Activated CD8-positive, alpha-beta T cell treated with anti-CD3 and anti-CD28 coated beads, Interleukin-2, amount 10 ng/mL, durations not matched to agents 7 days and 5 days (primary cell): ENCODE measurements around the gene FNIP1. TPM values are rescaled to one million over a fixed set of nuclear protein-coding genes. Genes with fewer than 3 reads are reported as not detected.

Experiments used
- ATAC-seq: fragments of 150-1000 bp; cut with Tn5 transposase; one replicate; pipeline ENCODE4 v1.10.0; 2021; ENCODE audit warnings: moderate library complexity
- CTCF ChIA-PET: fragments of 350-600 bp; sonication (Branson Sonifier 250); formaldehyde crosslinking; loops from one replicate; lab custom pipeline; 2021; ENCODE audit warnings: antibody characterized with exemption; lab: Charles Lee
- POLR2A ChIA-PET: fragments of 350-600 bp; sonication (Branson Sonifier 250); formaldehyde crosslinking; loops from one replicate; lab custom pipeline; 2021; ENCODE audit warnings: antibody characterized with exemption; lab: Charles Lee
- DNase-seq: peaks from one replicate; pipeline ENCODE4 v3.0.0-alpha.2; 2020
- H3K27ac Mint-ChIP-seq: one replicate; pipeline ENCODE4 v1.8.0; 2021; ENCODE audit warnings: mild to moderate bottlenecking, mixed read lengths
- H3K27me3 Mint-ChIP-seq: one replicate; pipeline ENCODE4 v1.8.0; 2021; ENCODE audit warnings: low read depth, mixed read lengths
- H3K36me3 Mint-ChIP-seq: one replicate; pipeline ENCODE4 v1.8.0; 2021; ENCODE audit warnings: low read depth, mixed read lengths
- H3K4me1 Mint-ChIP-seq: one replicate; pipeline ENCODE4 v1.8.0; 2021; ENCODE audit warnings: low read depth, mixed read lengths
- H3K4me3 Mint-ChIP-seq: one replicate; pipeline ENCODE4 v1.8.0; 2021; ENCODE audit warnings: mild to moderate bottlenecking, mixed read lengths
- H3K9me3 Mint-ChIP-seq: one replicate; pipeline ENCODE4 v1.8.0; 2022; ENCODE audit warnings: mixed read lengths; ENCODE audit not compliant: insufficient read depth
- total RNA-seq, 2 experiments: library from RNA; stranded (reverse); gene quantifications; one replicate each; pipeline ENCODE4 v1.2.3, GENCODE V29; 2021

FNIP1 gene
- total RNA-seq, 2 experiments from 2014 or later, result 25.5 to 26.7 TPM

GRCh38 chr5:131765261-131765660 is 31.6 kb downstream of the FNIP1 start:
- H3K9me3 Mint-ChIP-seq, result peaks cover 12% of the 10 kb centered on the region
- no peak overlapping the region for H3K27ac Mint-ChIP-seq
- H3K36me3 Mint-ChIP-seq, result peaks cover 47% of the 10 kb centered on the region
- H3K4me3 Mint-ChIP-seq, result no peak overlapping the region
- no peak for ATAC-seq
- no peaks in the 10 kb centered on the region for H3K27me3 Mint-ChIP-seq
- POLR2A ChIA-PET, result no interaction called here
- H3K4me1 Mint-ChIP-seq, result no peaks in the 10 kb centered on the region
- CTCF ChIA-PET, result interaction anchor here (0.9 kb wide), 1 partner anchor 18 kb away, joined by 3 read pairs; no protein-coding TSS in a partner anchor
- DNase-seq, result no peak

- Mint-ChIP-seq H3K4me3 (no peak overlapping the region), H3K9me3 (peaks cover 12% of the 10 kb centered on the region), H3K4me1 (peaks cover 6% of the 10 kb centered on the region), H3K36me3 (peaks cover 53% of the 10 kb centered on the region), H3K27ac (no peak overlapping the region), H3K27me3 (no peaks in the 10 kb centered on the region)
- POLR2A ChIA-PET, result no interaction called here
- ATAC-seq, result no peak
- CTCF ChIA-PET, result no interaction called here
- DNase-seq, result no peak
Measured at GRCh38 chr5:131763968-131764367, 32.8 kb downstream of the FNIP1 start.

- POLR2A ChIA-PET, result no interaction called here
- no peak overlapping the region for H3K27ac Mint-ChIP-seq
- no peaks in the 10 kb centered on the region for H3K27me3 Mint-ChIP-seq
- ATAC-seq (no peak), DNase-seq (no peak)
- H3K4me3 Mint-ChIP-seq, result no peak overlapping the region
- CTCF ChIA-PET, result no interaction called here
- peaks cover 12% of the 10 kb centered on the region for H3K4me1 Mint-ChIP-seq
- H3K36me3 Mint-ChIP-seq, result peaks cover 47% of the 10 kb centered on the region
- H3K9me3 Mint-ChIP-seq, result peaks cover 12% of the 10 kb centered on the region
Measured at GRCh38 chr5:131760793-131761192, 36.0 kb downstream of the FNIP1 start.

DNA sequence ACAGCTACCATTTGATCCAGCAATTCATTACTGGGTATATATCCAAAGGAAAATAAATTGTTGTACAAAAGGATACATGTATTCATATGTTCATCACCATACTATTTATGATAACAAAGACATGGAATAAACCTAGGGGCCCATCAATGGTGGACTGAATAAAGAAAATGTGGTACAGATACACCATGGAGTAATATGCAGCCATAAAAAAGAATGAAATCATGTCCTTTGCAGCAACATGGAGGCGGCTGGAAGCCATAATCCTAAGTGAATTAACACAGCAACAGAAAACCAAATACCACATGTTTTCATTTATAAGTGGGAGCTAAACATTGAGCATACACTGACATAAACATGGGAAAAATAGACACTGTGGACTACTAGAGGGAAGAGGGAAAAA is 37.1 kb downstream of the FNIP1 start:
- POLR2A ChIA-PET, result no interaction called here
- DNase-seq (no peak), ATAC-seq (no peak)
- Mint-ChIP-seq H3K27ac (no peak overlapping the region), H3K27me3 (no peaks in the 10 kb centered on the region), H3K4me1 (peaks cover 12% of the 10 kb centered on the region), H3K36me3 (peaks cover 38% of the 10 kb centered on the region), H3K4me3 (no peak overlapping the region), H3K9me3 (peaks cover 8% of the 10 kb centered on the region)
- CTCF ChIA-PET, result interaction anchor here (0.9 kb wide), 1 partner anchor 16 kb away, joined by 3 read pairs; no protein-coding TSS in a partner anchor

DNA sequence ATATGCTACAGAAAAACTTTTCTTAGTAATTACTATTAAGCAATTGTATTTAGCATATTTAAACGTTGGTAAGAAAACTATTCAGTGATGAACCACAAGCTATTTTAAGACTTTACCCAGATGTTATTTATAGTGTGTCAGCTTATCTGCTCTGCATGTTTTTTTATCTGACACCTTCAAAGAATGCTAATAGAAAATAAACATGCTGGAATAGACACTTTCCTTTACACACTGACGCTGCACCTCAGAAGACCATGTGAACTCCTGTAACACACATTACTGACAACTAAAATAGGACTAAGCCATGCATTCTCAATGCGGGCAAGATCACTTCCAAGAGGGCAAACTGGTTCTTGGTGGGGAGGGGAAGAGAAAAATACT is 38.3 kb downstream of the FNIP1 start:
- ChIA-PET CTCF (interaction anchor here (0.7 kb wide), 1 partner anchor 298 kb away, joined by 4 read pairs; no protein-coding TSS in a partner anchor), POLR2A (no interaction called here)
- Mint-ChIP-seq H3K27ac (no peak overlapping the region), H3K27me3 (no peaks in the 10 kb centered on the region), H3K36me3 (peaks cover 31% of the 10 kb centered on the region), H3K9me3 (peaks cover 7% of the 10 kb centered on the region), H3K4me1 (peaks cover 12% of the 10 kb centered on the region), H3K4me3 (no peak overlapping the region)
- ATAC-seq (no peak), DNase-seq (no peak)

DNA sequence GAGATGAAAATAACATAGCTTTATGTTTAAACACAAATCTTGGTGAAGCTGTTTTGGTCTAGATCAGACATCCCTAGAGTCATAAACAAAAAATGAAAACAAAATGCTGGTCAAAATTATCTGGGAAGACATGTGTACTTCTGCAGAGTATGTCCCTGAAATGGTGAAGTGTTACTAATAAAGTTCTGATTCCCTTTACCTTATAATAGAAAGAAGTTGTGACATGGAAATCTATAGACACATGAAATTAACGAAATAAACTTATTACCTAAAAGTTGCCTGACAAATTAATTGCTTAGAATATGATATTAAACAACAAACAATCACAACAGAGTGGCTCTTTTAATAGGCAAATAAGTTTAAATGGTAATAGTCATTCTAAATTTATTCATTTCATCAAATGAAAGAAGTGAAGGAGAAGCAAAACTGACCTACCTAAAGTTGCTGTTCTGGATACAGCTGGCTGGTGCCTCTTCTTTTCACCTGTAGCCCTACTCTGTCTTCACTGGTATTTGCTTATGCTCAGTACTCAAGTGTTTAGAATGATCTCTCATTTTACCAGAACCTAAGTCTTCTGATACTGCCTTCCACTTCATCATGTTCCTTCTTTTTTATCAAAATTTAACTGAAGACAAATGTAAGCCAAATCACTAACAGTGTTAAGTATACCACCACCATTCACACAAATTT is 38.8 kb downstream of the FNIP1 start:
- Mint-ChIP-seq H3K9me3 (peaks cover 7% of the 10 kb centered on the region), H3K4me1 (peaks cover 12% of the 10 kb centered on the region), H3K27ac (no peak overlapping the region), H3K36me3 (peaks cover 29% of the 10 kb centered on the region), H3K4me3 (no peak overlapping the region), H3K27me3 (no peaks in the 10 kb centered on the region)
- ChIA-PET POLR2A (no interaction called here), CTCF (no interaction called here)
- no peak for DNase-seq
- no peak for ATAC-seq

GRCh38 chr5:131756942-131757341 is 39.9 kb downstream of the FNIP1 start:
- ChIA-PET CTCF (interaction anchor here (1.1 to 1.5 kb wide), 2 partner anchors 47 to 168 kb away, joined by 4 to 5 read pairs; no protein-coding TSS in a partner anchor), POLR2A (no interaction called here)
- peaks cover 12% of the 10 kb centered on the region for H3K4me1 Mint-ChIP-seq
- DNase-seq, result no peak
- H3K4me3 Mint-ChIP-seq, result no peak overlapping the region
- H3K27me3 Mint-ChIP-seq, result no peaks in the 10 kb centered on the region
- H3K9me3 Mint-ChIP-seq, result peaks cover 4% of the 10 kb centered on the region
- H3K36me3 Mint-ChIP-seq, result peaks cover 22% of the 10 kb centered on the region
- peak; percentile 55 for ATAC-seq
- H3K27ac Mint-ChIP-seq, result no peak overlapping the region

DNA sequence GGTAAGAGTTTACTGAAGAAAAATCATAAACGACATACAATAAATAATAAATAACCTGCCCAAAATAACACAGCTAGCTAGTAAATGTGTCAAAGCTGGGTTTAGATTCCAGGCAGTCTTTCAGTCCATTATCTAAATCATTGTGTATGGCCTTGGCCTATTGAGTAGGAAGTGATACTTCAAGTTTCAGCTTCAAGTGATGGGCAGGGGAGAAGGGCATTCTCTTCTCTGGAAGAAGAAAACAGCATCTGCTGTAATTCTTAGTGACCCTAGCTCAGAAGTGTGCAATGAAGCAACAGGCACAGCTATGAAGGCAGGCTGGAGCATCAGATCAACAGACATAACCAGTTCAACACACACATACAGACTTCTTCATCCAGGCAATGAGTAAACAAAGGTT is 42.5 kb downstream of the FNIP1 start:
- H3K4me3 Mint-ChIP-seq, result no peak overlapping the region
- ATAC-seq (no peak), DNase-seq (no peak)
- CTCF ChIA-PET, result interaction anchor here (1.2 kb wide), 1 partner anchor 20 kb away, joined by 3 read pairs; no protein-coding TSS in a partner anchor
- H3K27ac Mint-ChIP-seq, result no peak overlapping the region
- POLR2A ChIA-PET, result no interaction called here
- peaks cover 21% of the 10 kb centered on the region for H3K36me3 Mint-ChIP-seq
- no peaks in the 10 kb centered on the region for H3K27me3 Mint-ChIP-seq
- H3K4me1 Mint-ChIP-seq, result peaks cover 16% of the 10 kb centered on the region
- H3K9me3 Mint-ChIP-seq, result no peaks in the 10 kb centered on the region

- no peak overlapping the region for H3K4me3 Mint-ChIP-seq
- no peaks in the 10 kb centered on the region for H3K27me3 Mint-ChIP-seq
- H3K36me3 Mint-ChIP-seq, result peaks cover 22% of the 10 kb centered on the region
- H3K27ac Mint-ChIP-seq, result no peak overlapping the region
- DNase-seq (no peak), ATAC-seq (no peak)
- H3K4me1 Mint-ChIP-seq, result peaks cover 27% of the 10 kb centered on the region
- ChIA-PET POLR2A (no interaction called here), CTCF (no interaction called here)
- H3K9me3 Mint-ChIP-seq, result no peaks in the 10 kb centered on the region
Measured at GRCh38 chr5:131751506-131751905, 45.3 kb downstream of the FNIP1 start.

DNA sequence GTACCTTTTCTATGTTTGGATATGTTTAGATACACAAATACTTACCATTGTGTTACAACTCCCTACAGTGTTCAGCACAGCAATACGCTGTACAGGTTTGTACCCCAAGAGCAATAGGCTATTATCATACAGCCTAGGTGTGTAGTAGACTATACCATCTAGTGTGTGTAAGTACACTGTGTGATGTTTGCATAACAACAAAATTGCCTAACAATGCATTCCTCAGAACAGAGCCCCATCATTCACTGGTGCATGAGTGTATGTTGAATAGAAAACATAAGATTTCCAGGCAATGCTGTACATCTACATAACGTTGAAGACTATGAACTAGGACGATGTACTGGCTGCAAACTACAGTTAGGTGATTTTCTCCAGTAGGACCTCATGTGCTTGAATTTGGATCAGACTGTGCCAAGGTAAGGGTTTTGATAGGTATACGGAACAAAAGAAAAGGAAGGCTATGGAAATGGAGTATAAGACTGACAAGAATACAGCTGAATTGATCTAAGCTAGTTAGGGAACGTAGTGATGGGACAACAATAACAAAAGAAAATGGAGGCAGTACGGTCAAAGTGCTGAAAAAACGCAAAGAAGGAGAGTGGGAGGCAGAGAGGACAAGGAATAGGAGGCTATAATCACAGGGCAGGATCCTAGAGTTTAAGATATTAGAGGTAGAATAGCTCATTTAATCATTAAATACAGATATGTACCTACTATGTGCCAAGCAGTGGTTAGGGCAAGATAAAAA is 46.9 kb downstream of the FNIP1 start:
- Mint-ChIP-seq H3K36me3 (peaks cover 27% of the 10 kb centered on the region), H3K4me3 (no peak overlapping the region), H3K27ac (no peak overlapping the region), H3K9me3 (no peaks in the 10 kb centered on the region), H3K4me1 (peaks cover 35% of the 10 kb centered on the region), H3K27me3 (no peaks in the 10 kb centered on the region)
- ATAC-seq, result no peak
- ChIA-PET POLR2A (no interaction called here), CTCF (no interaction called here)
- DNase-seq, result no peak

- H3K9me3 Mint-ChIP-seq, result no peaks in the 10 kb centered on the region
- H3K27me3 Mint-ChIP-seq, result no peaks in the 10 kb centered on the region
- ATAC-seq, result no peak
- POLR2A ChIA-PET, result no interaction called here
- CTCF ChIA-PET, result no interaction called here
- no peak for DNase-seq
- peaks cover 35% of the 10 kb centered on the region for H3K4me1 Mint-ChIP-seq
- H3K27ac Mint-ChIP-seq, result no peak overlapping the region
- H3K4me3 Mint-ChIP-seq, result no peak overlapping the region
- peaks cover 31% of the 10 kb centered on the region for H3K36me3 Mint-ChIP-seq
Measured at GRCh38 chr5:131749138-131749537, 47.7 kb downstream of the FNIP1 start.
